GM06990 (cell line): Measurements from ENCODE around the gene FBLN1.

ENCODE experiments used
- DNase-seq: peaks from one replicate; pipeline ENCODE4 v3.0.0-alpha.2; 2011; ENCODE audit not compliant: insufficient read length; ENCODE audit errors: extremely low read depth
- H3K27me3 ChIP-seq: replicated peaks from 2 replicates; pipeline ENCODE4 v1.6.0; 2011; ENCODE audit warnings: low read length; ENCODE audit not compliant: control insufficient read depth, insufficient read depth
- H3K36me3 ChIP-seq: 2 replicates; pipeline ENCODE4 v1.5.1; 2011; ENCODE audit warnings: low read length; ENCODE audit not compliant: control insufficient read depth, insufficient read depth
- H3K4me3 ChIP-seq: replicated peaks from 2 replicates; pipeline ENCODE4 v1.5.1; 2011; ENCODE audit warnings: low read depth, mild to moderate bottlenecking, control low read depth, low read length
- TF ChIP-seq, protein P1 (sequence below): IDR thresholded peaks from 2 replicates; pipeline ENCODE4 v1.5.1; 2011; ENCODE audit warnings: low read length, control low read depth, mild to moderate bottlenecking, inconsistent platforms; ENCODE audit not compliant: insufficient read depth, poor library complexity, severe bottlenecking

FBLN1 gene

DNA sequence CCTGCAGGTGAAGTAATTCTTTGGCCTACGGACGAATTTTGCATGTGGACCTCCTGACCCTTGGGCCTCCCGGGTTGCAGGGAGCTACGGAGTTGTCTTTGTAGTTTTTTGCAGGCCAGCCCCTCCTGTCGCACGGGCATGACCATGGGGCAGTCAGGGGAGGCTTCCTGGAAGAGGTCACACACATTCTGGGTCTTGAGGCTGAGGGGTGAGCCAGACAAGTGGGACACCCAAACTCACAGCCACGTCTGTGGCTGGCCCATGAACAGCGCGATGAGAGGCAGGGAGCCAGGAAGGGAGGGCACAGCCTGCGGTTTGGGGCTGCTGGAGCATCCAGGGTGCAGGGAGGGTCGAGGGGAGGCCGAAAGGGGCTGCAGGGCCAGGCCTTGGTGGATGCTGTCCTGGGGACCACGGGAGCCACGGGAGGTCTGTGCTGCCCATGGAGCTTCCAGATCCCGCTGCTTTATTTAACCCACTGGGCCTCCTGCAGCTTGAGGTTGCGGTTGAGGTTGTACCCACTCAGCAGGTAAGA, 78.9 kb downstream of the FBLN1 start:
- Histone ChIP-seq H3K36me3 (no peaks in the 10 kb centered on the region), H3K4me3 (no peak overlapping the region), H3K27me3 (no peaks in the 10 kb centered on the region; the same call in none of the 2 replicates)
- DNase-seq = no peak
- TF ChIP-seq, protein P1, sequence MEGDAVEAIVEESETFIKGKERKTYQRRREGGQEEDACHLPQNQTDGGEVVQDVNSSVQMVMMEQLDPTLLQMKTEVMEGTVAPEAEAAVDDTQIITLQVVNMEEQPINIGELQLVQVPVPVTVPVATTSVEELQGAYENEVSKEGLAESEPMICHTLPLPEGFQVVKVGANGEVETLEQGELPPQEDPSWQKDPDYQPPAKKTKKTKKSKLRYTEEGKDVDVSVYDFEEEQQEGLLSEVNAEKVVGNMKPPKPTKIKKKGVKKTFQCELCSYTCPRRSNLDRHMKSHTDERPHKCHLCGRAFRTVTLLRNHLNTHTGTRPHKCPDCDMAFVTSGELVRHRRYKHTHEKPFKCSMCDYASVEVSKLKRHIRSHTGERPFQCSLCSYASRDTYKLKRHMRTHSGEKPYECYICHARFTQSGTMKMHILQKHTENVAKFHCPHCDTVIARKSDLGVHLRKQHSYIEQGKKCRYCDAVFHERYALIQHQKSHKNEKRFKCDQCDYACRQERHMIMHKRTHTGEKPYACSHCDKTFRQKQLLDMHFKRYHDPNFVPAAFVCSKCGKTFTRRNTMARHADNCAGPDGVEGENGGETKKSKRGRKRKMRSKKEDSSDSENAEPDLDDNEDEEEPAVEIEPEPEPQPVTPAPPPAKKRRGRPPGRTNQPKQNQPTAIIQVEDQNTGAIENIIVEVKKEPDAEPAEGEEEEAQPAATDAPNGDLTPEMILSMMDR = no peak

DNA sequence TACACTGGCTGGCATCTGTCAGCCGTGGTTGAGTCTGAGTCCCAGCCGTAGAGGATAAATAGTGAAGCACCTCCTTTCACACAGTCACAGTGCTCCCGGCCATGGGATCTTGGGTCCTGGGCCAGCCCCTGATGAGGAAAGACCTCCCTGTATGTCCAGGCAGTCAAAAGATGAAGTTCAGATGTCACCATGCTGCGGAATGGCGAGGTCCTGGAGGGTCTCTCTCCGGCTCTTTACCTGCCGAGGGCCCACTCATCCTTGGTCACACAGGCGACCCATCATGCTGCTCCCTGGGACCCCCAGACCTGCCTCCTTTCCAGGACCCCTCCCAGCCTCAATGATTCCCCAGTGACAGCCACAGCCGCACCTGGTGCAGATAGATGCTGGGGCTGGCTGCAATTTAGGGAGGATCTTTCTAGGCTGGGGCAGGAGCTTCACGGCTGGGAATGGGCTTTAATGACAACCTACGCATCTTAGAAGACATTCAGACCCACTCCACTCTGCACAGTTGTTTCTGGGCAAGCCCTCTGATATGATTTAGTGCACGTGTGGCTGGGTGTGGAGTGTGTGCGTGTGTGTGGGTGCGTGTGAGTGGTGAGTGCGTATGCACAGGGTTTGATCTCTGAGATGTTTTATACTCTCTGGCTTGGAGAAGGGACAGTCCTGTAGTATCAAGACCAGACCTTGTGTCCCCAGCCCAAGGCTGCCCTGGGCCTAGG, 79.7 kb downstream of the FBLN1 start:
- H3K36me3 ChIP-seq = no peaks in the 10 kb centered on the region
- H3K27me3 ChIP-seq = no peaks in the 10 kb centered on the region; the same call in none of the 2 replicates
- no peak overlapping the region for H3K4me3 ChIP-seq
- TF ChIP-seq, protein P1 = no peak
- DNase-seq = no peak

DNA sequence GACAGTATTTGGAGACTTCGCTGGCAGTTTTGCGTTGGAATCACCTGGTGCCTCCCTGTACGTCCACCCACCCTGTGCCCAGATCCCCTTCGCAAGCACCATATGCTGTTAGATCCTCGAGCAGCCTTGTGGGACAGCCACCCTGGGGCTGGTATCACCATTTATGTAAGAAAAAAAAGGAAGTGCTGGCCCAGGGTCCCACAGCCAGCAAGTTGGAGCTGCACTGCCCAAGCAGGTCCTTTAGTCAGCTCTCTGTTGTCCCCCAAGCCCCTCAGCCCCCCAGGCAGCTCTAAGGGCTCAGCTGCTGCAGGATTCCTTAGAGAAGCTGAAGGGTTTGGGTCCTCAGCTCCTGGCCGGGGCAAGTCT, 80.3 kb downstream of the FBLN1 start:
- H3K36me3 ChIP-seq = no peaks in the 10 kb centered on the region
- TF ChIP-seq, protein P1 = no peak
- H3K4me3 ChIP-seq = no peak overlapping the region
- no peak for DNase-seq
- H3K27me3 ChIP-seq = no peaks in the 10 kb centered on the region; the same call in none of the 2 replicates

DNA sequence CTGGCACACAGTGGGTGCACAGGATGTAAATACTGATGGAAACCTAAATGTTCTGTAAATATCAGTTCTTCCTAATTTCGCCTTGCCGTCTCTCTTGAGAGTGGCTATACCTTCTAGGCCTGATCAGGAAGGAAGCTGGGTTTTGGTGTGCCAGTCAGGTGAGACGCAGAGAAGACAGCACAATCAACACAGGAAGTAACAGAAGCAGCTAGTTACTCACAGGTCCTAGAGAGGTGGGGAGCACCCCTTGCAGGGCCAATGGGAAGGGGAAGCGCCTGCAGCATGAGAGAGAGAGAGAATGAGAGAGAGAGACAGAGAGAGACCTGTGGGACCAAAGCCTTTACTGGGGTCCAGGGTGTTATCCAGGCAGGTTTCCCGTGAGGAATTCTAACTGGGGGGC, 80.8 kb downstream of the FBLN1 start:
- DNase-seq = no peak
- TF ChIP-seq, protein P1 = no peak
- no peak overlapping the region for H3K4me3 ChIP-seq
- no peaks in the 10 kb centered on the region; the same call in none of the 2 replicates for H3K27me3 ChIP-seq
- no peaks in the 10 kb centered on the region for H3K36me3 ChIP-seq

DNA sequence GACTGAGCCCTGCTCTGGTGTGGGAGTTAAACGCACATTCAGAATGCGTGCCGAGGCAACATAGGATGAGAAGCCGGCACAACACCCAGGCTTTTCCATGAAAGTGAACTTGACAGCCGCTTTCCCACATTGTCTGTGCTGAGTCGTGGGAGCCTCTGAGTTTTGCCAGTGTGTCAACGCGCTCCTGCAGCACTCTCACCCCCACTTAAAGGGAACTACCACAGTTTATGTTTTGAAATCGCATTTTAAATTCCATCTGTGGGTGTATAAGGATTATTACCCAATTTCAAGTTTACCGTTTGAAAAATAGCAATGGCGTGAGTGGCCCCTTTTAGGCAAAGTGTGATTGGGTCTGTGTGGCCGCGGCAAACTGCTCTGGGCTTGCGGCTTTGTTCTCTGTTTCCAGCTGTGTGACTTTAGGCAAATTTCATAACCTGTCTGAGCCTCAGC, 81.5 kb downstream of the FBLN1 start:
- no peaks in the 10 kb centered on the region; the same call in none of the 2 replicates for H3K27me3 ChIP-seq
- TF ChIP-seq, protein P1 = no peak
- H3K36me3 ChIP-seq = no peaks in the 10 kb centered on the region
- H3K4me3 ChIP-seq = no peak overlapping the region
- no peak for DNase-seq
